Adrenal gland (tissue), 5 donors: ENCODE measurements around the gene PACSIN2.

Experiments used
- POLR2A ChIP-seq, 2 donors: fragments of 450-650 bp; IDR thresholded peaks; one replicate each; pipeline ENCODE4 v1.6.1; 2017; ENCODE audit warnings: antibody characterized with exemption in 2 of 2, mild to moderate bottlenecking in 2 of 2, moderate library complexity in 1 of 2
- TF ChIP-seq, protein P1 (sequence below), 6 experiments: fragments of 450-650 bp in 4 of 6; fragments of 200-600 bp in 2 of 6; sonication (generic) in 1 of 6; IDR thresholded peaks; 1 replicate in 5 of 6; 2 replicates in 1 of 6; pipeline versions ENCODE4 v1.5.1 to v1.8.0; 2016 to 2021; ENCODE audit warnings: antibody characterized with exemption in 6 of 6, mild to moderate bottlenecking in 2 of 6, moderate library complexity in 1 of 6
- donor health status: DM: no; HTN: no; CAD: no.

DNA sequence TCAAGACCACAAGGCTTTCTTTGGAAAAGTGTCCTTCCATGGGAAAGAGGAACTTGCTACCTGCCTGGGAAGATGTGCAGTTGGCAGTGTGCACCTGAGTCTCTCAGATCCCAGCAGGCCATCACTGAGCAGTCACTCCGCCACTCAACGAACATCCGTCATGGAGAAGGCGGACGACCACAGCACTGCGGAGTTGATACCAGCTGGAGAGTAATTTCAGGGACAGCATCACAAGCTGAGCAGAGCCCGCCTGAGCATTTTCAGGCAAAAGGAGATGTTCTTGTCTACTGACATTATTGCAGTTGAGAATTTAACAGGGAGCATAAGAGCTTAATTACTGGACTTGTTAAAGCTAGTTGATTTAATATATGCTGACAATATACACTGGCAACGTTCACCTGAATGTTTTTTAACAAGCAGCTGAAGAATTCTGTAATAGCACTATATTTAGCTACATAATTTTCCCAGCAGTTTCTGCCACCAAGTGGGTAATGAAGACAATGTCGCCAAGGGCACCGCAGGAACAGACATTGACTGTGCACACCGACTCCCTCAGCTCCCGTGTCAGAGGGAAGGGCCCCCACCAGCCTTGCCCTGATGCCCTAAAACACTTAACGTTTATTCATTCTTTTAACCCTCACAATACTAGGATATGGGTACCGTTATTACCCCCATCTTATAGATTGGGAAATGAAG, 105.4 kb downstream of the PACSIN2 start:
- no peak for TF ChIP-seq POLR2A (IDR thresholded peaks at IDR 0.05)
- TF ChIP-seq, protein P1, sequence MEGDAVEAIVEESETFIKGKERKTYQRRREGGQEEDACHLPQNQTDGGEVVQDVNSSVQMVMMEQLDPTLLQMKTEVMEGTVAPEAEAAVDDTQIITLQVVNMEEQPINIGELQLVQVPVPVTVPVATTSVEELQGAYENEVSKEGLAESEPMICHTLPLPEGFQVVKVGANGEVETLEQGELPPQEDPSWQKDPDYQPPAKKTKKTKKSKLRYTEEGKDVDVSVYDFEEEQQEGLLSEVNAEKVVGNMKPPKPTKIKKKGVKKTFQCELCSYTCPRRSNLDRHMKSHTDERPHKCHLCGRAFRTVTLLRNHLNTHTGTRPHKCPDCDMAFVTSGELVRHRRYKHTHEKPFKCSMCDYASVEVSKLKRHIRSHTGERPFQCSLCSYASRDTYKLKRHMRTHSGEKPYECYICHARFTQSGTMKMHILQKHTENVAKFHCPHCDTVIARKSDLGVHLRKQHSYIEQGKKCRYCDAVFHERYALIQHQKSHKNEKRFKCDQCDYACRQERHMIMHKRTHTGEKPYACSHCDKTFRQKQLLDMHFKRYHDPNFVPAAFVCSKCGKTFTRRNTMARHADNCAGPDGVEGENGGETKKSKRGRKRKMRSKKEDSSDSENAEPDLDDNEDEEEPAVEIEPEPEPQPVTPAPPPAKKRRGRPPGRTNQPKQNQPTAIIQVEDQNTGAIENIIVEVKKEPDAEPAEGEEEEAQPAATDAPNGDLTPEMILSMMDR (IDR thresholded peaks at IDR 0.05): no peak
